ENCODE results near the gene ETV1. TPM values are rescaled to one million over a fixed set of nuclear protein-coding genes. Genes with fewer than 3 reads are reported as not detected.

The ETV1 gene
- total and polyA plus RNA-seq, 9 of the 15 experiments (the other 6 are each of a cell fraction or from before 2014, with no cell fraction given): 7.2 to 27.4 (median 14.0) TPM

- no TSS peak for BruUV-seq (replicated peaks)
- no peak for TF ChIP-seq MIER1 (IDR thresholded peaks at IDR 0.05; ENCODE audit: low read depth)
- no peak for TF ChIP-seq NFE2L1 (tag; IDR thresholded peaks at IDR 0.05; ENCODE audit: borderline replicate concordance, low read depth)
- TF ChIP-seq, protein P1, sequence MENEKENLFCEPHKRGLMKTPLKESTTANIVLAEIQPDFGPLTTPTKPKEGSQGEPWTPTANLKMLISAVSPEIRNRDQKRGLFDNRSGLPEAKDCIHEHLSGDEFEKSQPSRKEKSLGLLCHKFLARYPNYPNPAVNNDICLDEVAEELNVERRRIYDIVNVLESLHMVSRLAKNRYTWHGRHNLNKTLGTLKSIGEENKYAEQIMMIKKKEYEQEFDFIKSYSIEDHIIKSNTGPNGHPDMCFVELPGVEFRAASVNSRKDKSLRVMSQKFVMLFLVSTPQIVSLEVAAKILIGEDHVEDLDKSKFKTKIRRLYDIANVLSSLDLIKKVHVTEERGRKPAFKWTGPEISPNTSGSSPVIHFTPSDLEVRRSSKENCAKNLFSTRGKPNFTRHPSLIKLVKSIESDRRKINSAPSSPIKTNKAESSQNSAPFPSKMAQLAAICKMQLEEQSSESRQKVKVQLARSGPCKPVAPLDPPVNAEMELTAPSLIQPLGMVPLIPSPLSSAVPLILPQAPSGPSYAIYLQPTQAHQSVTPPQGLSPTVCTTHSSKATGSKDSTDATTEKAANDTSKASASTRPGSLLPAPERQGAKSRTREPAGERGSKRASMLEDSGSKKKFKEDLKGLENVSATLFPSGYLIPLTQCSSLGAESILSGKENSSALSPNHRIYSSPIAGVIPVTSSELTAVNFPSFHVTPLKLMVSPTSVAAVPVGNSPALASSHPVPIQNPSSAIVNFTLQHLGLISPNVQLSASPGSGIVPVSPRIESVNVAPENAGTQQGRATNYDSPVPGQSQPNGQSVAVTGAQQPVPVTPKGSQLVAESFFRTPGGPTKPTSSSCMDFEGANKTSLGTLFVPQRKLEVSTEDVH (IDR thresholded peaks at IDR 0.05; ENCODE audit: low read depth, partially characterized antibody): no peak
- TF ChIP-seq ZNF778 (CRISPR knock-in tag; IDR thresholded peaks at IDR 0.05): no peak
- no peak for TF ChIP-seq PYGO2 (tag; IDR thresholded peaks at IDR 0.05)
- no peak for TF ChIP-seq MAFK (IDR thresholded peaks at IDR 0.05; ENCODE audit: low read length)
- TF ChIP-seq ZNF184 (CRISPR knock-in tag; IDR thresholded peaks at IDR 0.05): no peak
- TF ChIP-seq, protein P2, sequence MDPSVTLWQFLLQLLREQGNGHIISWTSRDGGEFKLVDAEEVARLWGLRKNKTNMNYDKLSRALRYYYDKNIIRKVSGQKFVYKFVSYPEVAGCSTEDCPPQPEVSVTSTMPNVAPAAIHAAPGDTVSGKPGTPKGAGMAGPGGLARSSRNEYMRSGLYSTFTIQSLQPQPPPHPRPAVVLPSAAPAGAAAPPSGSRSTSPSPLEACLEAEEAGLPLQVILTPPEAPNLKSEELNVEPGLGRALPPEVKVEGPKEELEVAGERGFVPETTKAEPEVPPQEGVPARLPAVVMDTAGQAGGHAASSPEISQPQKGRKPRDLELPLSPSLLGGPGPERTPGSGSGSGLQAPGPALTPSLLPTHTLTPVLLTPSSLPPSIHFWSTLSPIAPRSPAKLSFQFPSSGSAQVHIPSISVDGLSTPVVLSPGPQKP (CRISPR knock-in tag; IDR thresholded peaks at IDR 0.05): no peak
- TF ChIP-seq KAT2B (IDR thresholded peaks at IDR 0.05; ENCODE audit: low read depth, low read length): no peak
- Histone ChIP-seq H3K9ac (ENCODE audit: insufficient read depth in 1 of 2, low read depth in 2 of 2, low read length in 2 of 2) (no peak overlapping the region), H3K4me1 (replicated peaks in 1 of 2; ENCODE audit: control insufficient read depth in 2 of 2, insufficient read depth in 2 of 2, low read length in 2 of 2) (no peaks in the 10 kb centered on the region), H3K9me1 (ENCODE audit: control insufficient read depth, insufficient read depth, low read length) (no peaks in the 10 kb centered on the region), H3K79me2 (ENCODE audit: control insufficient read depth, insufficient read depth, low read length) (no peaks in the 10 kb centered on the region), H2AFZ (ENCODE audit: low read depth, low read length) (0 out of 2 replicates have a peak overlapping the region, but pooled peaks have one; percentile 16), H3K27me3 (ENCODE audit: control insufficient read depth in 2 of 2, insufficient read depth in 2 of 2, low read length in 2 of 2) (no peaks in the 10 kb centered on the region), H3K9me3 (replicated peaks; ENCODE audit: control insufficient read depth, insufficient read depth, low read depth, low read length) (no peaks in the 10 kb centered on the region), H3K4me3 (no peak overlapping the region), H4K20me1 (replicated peaks; ENCODE audit: control insufficient read depth, insufficient read depth, low read length) (no peaks in the 10 kb centered on the region), H3K36me3 (ENCODE audit: control insufficient read depth, insufficient read depth, low read length) (peaks cover 18% of the 10 kb centered on the region; the same call in 2 of the 3 replicates), H3K4me2 (ENCODE audit: insufficient read depth, low read length) (no peak overlapping the region), H3K27ac (ENCODE audit: extremely low read depth, low read depth, low read length) (no peak overlapping the region)
- POLR2A ChIA-PET: no interaction called here
- 49% methylated on average over 2 of the region's 2 CpGs for WGBS (ENCODE audit: insufficient coverage, low coverage, missing lambda C conversion rate)
- in situ Hi-C loops (cut with MboI) (no loop called here), intact Hi-C loops (cut with micrococcal nuclease) (no loop called here)
- CTCF ChIA-PET (ENCODE audit: low intra/inter-chr PET ratio): no interaction called here
- no peak for ATAC-seq
- no peak for FAIRE-seq
- DNase-seq (ENCODE audit: extremely low read depth in 1 of 4, low spot score in 3 of 4): no peak
Measured at GRCh38 chr7:14024406-14024805, 34.9 kb upstream of the ETV1 start.
